RWPE2 (cell line): ENCODE data around the gene FEZF1.

ENCODE experiments used
- ATAC-seq: fragments of 200-7000 bp; cut with Tn5 transposase; 3 replicates; pipeline ENCODE4 v1.9.1; 2021; ENCODE audit warnings: low read depth
- DNase-seq: peaks from one replicate; pipeline ENCODE4 v3.0.0-alpha.2; 2020; ENCODE audit warnings: low spot score
- H3K27ac ChIP-seq: fragments of 450-650 bp; 2 replicates; pipeline ENCODE4 v1.5.1; 2017; ENCODE audit warnings: mild to moderate bottlenecking; ENCODE audit not compliant: poor library complexity, severe bottlenecking
- H3K27me3 ChIP-seq: fragments of 250-450 bp; sonication (Bioruptor Pico); 2 replicates; pipeline ENCODE4 v1.5.1; 2021; ENCODE audit warnings: mild to moderate bottlenecking, moderate library complexity; ENCODE audit not compliant: insufficient read depth, poor library complexity, severe bottlenecking
- H3K36me3 ChIP-seq: fragments of 250-450 bp; sonication (Bioruptor Pico); 2 replicates; pipeline ENCODE4 v1.5.1; 2020; ENCODE audit warnings: low read depth, mild to moderate bottlenecking, moderate library complexity
- H3K4me1 ChIP-seq: fragments of 250-450 bp; sonication (Bioruptor Pico); 2 replicates; pipeline ENCODE4 v1.5.1; 2021; ENCODE audit warnings: mild to moderate bottlenecking, moderate library complexity; ENCODE audit not compliant: insufficient read depth, poor library complexity, severe bottlenecking
- H3K4me3 ChIP-seq: fragments of 250-450 bp; sonication (Bioruptor Pico); 2 replicates; pipeline ENCODE4 v1.5.1; 2021; ENCODE audit warnings: mild to moderate bottlenecking, moderate library complexity; ENCODE audit not compliant: severe bottlenecking
- H3K9me3 ChIP-seq: fragments of 250-450 bp; sonication (Bioruptor Pico); 2 replicates; pipeline ENCODE4 v1.5.1; 2021; ENCODE audit warnings: mild to moderate bottlenecking, moderate library complexity; ENCODE audit not compliant: severe bottlenecking
- CTCF ChIP-seq: fragments of 450-650 bp; IDR thresholded peaks from one replicate; pipeline ENCODE4 v1.5.1; 2017; ENCODE audit warnings: mild to moderate bottlenecking, moderate library complexity; ENCODE audit not compliant: poor library complexity, severe bottlenecking

Gene FEZF1

GRCh38 chr7:122303531-122304318, 825 bp downstream of the FEZF1 start:
- peaks cover 100% of the 10 kb centered on the region for H3K27me3 ChIP-seq
- no peak for TF ChIP-seq CTCF
- no peaks in the 10 kb centered on the region for H3K9me3 ChIP-seq
- no peak overlapping the region for H3K4me3 ChIP-seq
- DNase-seq (no peak), ATAC-seq (no peak)
- H3K4me1 ChIP-seq, result no peaks in the 10 kb centered on the region
- no peaks in the 10 kb centered on the region for H3K36me3 ChIP-seq
- H3K27ac ChIP-seq, result no peak overlapping the region

DNA sequence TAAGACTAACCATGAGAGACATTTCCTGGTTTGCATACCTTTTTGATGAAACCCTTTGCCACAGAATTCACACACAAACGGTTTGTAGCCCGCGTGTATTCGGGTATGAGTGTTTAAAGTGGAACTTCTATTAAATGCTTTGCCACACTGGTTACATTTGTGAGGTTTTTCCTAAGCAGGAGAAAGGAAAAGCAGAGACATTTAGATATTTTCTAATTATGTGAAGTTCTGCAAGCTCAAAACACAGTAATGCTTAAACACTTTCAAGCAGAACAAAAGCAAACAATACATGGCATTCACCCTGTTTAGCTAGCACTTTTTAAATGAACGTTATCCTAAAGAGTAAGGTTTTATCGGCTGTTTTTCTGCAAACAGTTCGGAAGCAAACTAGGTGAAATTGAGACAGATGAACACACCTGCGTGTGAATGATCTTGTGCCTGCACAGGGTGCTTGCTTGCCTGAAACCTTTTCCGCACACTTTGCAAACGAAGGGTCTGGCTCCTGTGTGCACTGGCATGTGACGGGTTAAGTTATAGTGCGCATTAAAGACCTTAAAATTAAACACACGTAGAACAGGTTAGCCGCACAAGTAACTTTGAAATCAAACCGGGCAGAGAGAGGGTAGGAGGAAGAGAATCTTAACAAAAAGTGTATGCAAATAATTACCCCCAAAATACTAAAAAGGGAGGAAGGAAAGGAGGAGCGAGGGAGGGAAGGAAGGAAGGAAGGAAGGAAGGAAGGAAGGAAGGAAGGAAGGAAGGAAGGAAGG, 1.6 kb downstream of the FEZF1 start:
- no peaks in the 10 kb centered on the region for H3K36me3 ChIP-seq
- no peak overlapping the region for H3K4me3 ChIP-seq
- H3K9me3 ChIP-seq, result no peaks in the 10 kb centered on the region
- ATAC-seq (no peak), DNase-seq (no peak)
- H3K27me3 ChIP-seq, result peaks cover 100% of the 10 kb centered on the region
- H3K4me1 ChIP-seq, result no peaks in the 10 kb centered on the region
- H3K27ac ChIP-seq, result no peak overlapping the region
- TF ChIP-seq CTCF, result no peak

DNA sequence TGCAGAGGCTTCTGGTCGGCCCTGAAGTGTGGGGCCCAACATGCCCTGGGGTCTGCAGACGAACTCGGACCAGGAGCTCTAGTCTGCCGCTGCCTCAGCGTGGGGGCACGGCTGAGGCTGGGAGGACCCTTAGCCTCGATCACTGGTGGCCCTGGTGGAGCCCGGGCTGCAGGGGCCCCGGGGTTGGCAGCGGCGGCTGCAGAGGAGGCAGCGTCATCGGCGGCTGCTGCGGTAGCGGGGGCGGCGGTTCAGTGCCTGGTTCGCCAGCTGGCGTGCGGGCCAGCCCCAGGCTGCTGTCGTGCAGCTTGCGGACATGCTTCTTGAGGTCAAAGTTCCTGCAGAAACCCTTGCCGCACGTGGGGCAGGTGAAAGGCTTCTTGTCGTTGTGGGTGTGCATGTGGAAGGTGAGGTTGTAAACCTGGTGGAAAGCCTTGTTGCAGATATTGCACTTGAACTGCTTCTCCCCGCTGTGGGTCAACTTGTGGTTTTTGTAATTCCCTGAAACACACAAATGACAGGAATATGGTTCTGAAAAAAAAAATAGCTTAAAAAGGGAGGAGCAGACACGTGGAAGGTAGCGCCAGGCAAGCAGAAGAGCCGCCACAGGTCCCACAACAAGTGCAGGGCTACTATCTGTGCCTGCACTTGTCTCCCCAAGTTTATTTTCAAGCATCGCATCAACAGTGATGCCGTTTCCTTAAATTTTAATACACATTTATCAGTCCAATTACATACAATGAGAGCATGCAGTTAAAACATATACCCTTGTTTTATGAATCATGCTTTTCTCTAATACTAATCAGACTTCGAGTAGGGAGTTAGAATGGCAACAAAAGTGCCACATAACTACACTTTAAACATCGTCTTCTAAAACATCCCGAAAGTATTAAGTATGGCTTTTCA, 2.4 kb downstream of the FEZF1 start:
- Histone ChIP-seq H3K36me3 (no peaks in the 10 kb centered on the region), H3K4me3 (no peak overlapping the region)
- no peak for DNase-seq

More for the DNA sequence above, 2.4 kb downstream of the FEZF1 start:
- H3K27ac ChIP-seq, result no peak overlapping the region
- H3K9me3 ChIP-seq, result no peaks in the 10 kb centered on the region
- TF ChIP-seq CTCF, result no peak
- ATAC-seq, result 0 out of 3 replicates have a peak, but pooled peaks have one; percentile 15
- no peaks in the 10 kb centered on the region for H3K4me1 ChIP-seq
- peaks cover 99% of the 10 kb centered on the region for H3K27me3 ChIP-seq
